GM21381 (cell line): ENCODE data around the gene MAP3K20.
"Not testable (repeated sequence)": the region's sequence is repeated elsewhere in the genome, so short reads cannot be mapped to it uniquely, and the experiment has no call there.

Experiments
- ATAC-seq: cut with Tn5 transposase; IDR thresholded peaks from one replicate; pipeline ENCODE4 v1.9.1; 2021; ENCODE audit warnings: mild to moderate bottlenecking, moderate library complexity; ENCODE audit not compliant: unreplicated experiment

The MAP3K20 gene

GRCh38 chr2:173193925-173194324, 118.3 kb downstream of the MAP3K20 start:
- ATAC-seq: no peak

GRCh38 chr2:173195100-173195499, 119.5 kb downstream of the MAP3K20 start:
- ATAC-seq: no peak

- ATAC-seq: no peak
These were observed 120.4 kb downstream of the MAP3K20 start for GRCh38 chr2:173196080-173196479.

- no peak for ATAC-seq
These were observed 121.0 kb downstream of the MAP3K20 start for GRCh38 chr2:173196638-173197037.

- ATAC-seq: no peak
These were observed 122.7 kb downstream of the MAP3K20 start for GRCh38 chr2:173198327-173198726.

GRCh38 chr2:173199294-173199693, 123.6 kb downstream of the MAP3K20 start:
- no peak for ATAC-seq

- ATAC-seq: no peak
These were observed 126.9 kb downstream of the MAP3K20 start for GRCh38 chr2:173202570-173202969.

GRCh38 chr2:173204316-173204715, 128.7 kb downstream of the MAP3K20 start:
- no peak for ATAC-seq

- no peak for ATAC-seq
These were observed 129.7 kb downstream of the MAP3K20 start for GRCh38 chr2:173205375-173205774.

GRCh38 chr2:173207124-173207523, 131.5 kb downstream of the MAP3K20 start:
- not testable (repeated sequence) for ATAC-seq

- peak; percentile 61 for ATAC-seq
These were observed 134.9 kb downstream of the MAP3K20 start for GRCh38 chr2:173210270-173211196.

GRCh38 chr2:173213181-173213580, 137.5 kb downstream of the MAP3K20 start:
- ATAC-seq: no peak

- ATAC-seq: no peak
These were observed 138.6 kb downstream of the MAP3K20 start for GRCh38 chr2:173214213-173214612.

GRCh38 chr2:173215316-173215715, 139.7 kb downstream of the MAP3K20 start:
- ATAC-seq: no peak

- no peak for ATAC-seq
These were observed 140.4 kb downstream of the MAP3K20 start for GRCh38 chr2:173216051-173216450.

GRCh38 chr2:173216668-173217067, 141.0 kb downstream of the MAP3K20 start:
- ATAC-seq: no peak

- no peak for ATAC-seq
These were observed 141.6 kb downstream of the MAP3K20 start for GRCh38 chr2:173217116-173217840.

GRCh38 chr2:173218326-173219056, 142.8 kb downstream of the MAP3K20 start:
- no peak for ATAC-seq

GRCh38 chr2:173221132-173221695, 145.6 kb downstream of the MAP3K20 start:
- no peak for ATAC-seq

- ATAC-seq: peak; percentile 57
These were observed 146.4 kb downstream of the MAP3K20 start for GRCh38 chr2:173221937-173222594.
